K562 (cell line): ENCODE results near the gene PLEKHH3. TPM values are rescaled to one million over a fixed set of nuclear protein-coding genes. Genes with fewer than 3 reads are reported as not detected.
A peak's percentile ranks its signal among the peaks of the same experiment; 100 is the strongest.

Experiments
- CBX3 ChIP-seq, 2 experiments: IDR thresholded peaks; 1 replicate in 1 of 2; 2 replicates in 1 of 2; pipeline ENCODE4 v1.6.1; 2012; ENCODE audit warnings: inconsistent platforms in 2 of 2, low read length in 2 of 2, borderline replicate concordance in 1 of 2, control low read depth in 1 of 2
- CHCHD3 ChIP-seq: fragments of 250-450 bp; sonication (Bioruptor Pico); IDR thresholded peaks from 2 replicates; pipeline ENCODE4 v2.1.2; 2022; ENCODE audit warnings: mild to moderate bottlenecking
- CHD7 ChIP-seq: fragments of 200-600 bp; sonication (generic); IDR thresholded peaks from one replicate; pipeline ENCODE4 v1.6.1; 2012; ENCODE audit warnings: mild to moderate bottlenecking, low read depth, low read length, inconsistent platforms
- CREB3L1 ChIP-seq: fragments of 450-650 bp; IDR thresholded peaks from 2 replicates; pipeline ENCODE4 v1.6.1; 2014; ENCODE audit warnings: low read depth, mild to moderate bottlenecking, moderate library complexity, borderline replicate concordance
- HES1 ChIP-seq: fragments of 450-650 bp; IDR thresholded peaks from 2 replicates; pipeline ENCODE4 v1.6.1; 2016; ENCODE audit warnings: low read depth, mild to moderate bottlenecking, moderate library complexity
- MTA3 ChIP-seq: fragments of 450-650 bp; formaldehyde crosslinking; IDR thresholded peaks from 2 replicates; pipeline ENCODE4 v1.6.1; 2017; ENCODE audit warnings: mild to moderate bottlenecking, borderline replicate concordance
- MYC ChIP-seq, 2 experiments: fragments of 250-450 bp in 1 of 2; sonication (Bioruptor Pico) in 1 of 2; IDR thresholded peaks; 2 replicates each; pipeline versions ENCODE4 v1.5.1 to v1.6.1; 2012 to 2021; ENCODE audit warnings: low read depth in 2 of 2, borderline replicate concordance in 1 of 2, improper control_type of control experiment in 1 of 2, low read length in 1 of 2, mild to moderate bottlenecking in 1 of 2, moderate library complexity in 1 of 2
- POLR3A ChIP-seq: IDR thresholded peaks from 2 replicates; pipeline ENCODE4 v1.6.1; 2011; ENCODE audit warnings: borderline replicate concordance, mild to moderate bottlenecking, moderate library complexity; ENCODE audit not compliant: insufficient read length, insufficient read depth; ENCODE audit errors: extremely low read depth
- SMAD4 ChIP-seq: fragments of 250-450 bp; sonication (Bioruptor Pico); conservative IDR thresholded peaks from 2 replicates; pipeline ENCODE4 v1.8.0; 2021; ENCODE audit warnings: inconsistent platforms, mild to moderate bottlenecking, moderate library complexity
- TAL1 ChIP-seq: fragments of 450-650 bp; IDR thresholded peaks from 2 replicates; pipeline ENCODE4 v1.6.1; 2016; ENCODE audit warnings: mild to moderate bottlenecking
- ZBED1 ChIP-seq: IDR thresholded peaks from 2 replicates; pipeline ENCODE4 v1.6.1; 2014
- ZFPM2 ChIP-seq: fragments of 250-450 bp; sonication (Bioruptor Pico); IDR thresholded peaks from 2 replicates; pipeline ENCODE4 v1.5.1; 2022; ENCODE audit warnings: mild to moderate bottlenecking
- ZNF668 ChIP-seq: fragments of 250-450 bp; sonication (Bioruptor Pico); IDR thresholded peaks from 2 replicates; pipeline ENCODE4 v1.8.0; 2022; ENCODE audit warnings: mild to moderate bottlenecking, inconsistent platforms
- polyA plus RNA-seq, 8 experiments: library from polyadenylated mRNA; depleted of rRNA in 4 of 8; stranded (reverse) in 5 of 8; unstranded in 3 of 8; fragments of >200 nt; fragmentation: Nextera tagmentation in 2 of 8; fragmentation: Illumina TruSeq in 1 of 8; extraction: Ambion mirVana in 2 of 8; extraction: Trizol in 1 of 8; gene quantifications; 2 replicates each; pipeline versions ENCODE4 v1.2.1 to v1.2.3, GENCODE V29; 2011 to 2014; ENCODE audit warnings: inconsistent platforms in 1 of 8, missing spikeins in 1 of 8
- total RNA-seq, 7 experiments: library from RNA; depleted of rRNA in 6 of 7; stranded (reverse); fragments of >200 nt in 6 of 7; fragmentation: Illumina TruSeq in 2 of 7; extraction: Trizol in 2 of 7; gene quantifications; 2 replicates each; pipeline versions ENCODE4 v1.2.1 to v1.2.3, GENCODE V29; 2011 to 2021; ENCODE audit warnings: low replicate concordance in 1 of 7

PLEKHH3 gene
- total and polyA plus RNA-seq, 9 of the 15 experiments (the other 6 are each of a cell fraction or from before 2014, with no cell fraction given): 0.58 to 34.5 (median 5.0) TPM

- TF ChIP-seq CREB3L1: no peak
- TF ChIP-seq MYC (IDR thresholded peaks at IDR 0.05; ENCODE audit: low read depth, low read length): peak; percentile 81; the same call in 1 of the 2 replicates
- no peak for TF ChIP-seq MYC (CRISPR knock-in tag; IDR thresholded peaks at IDR 0.05; ENCODE audit: borderline replicate concordance, low read depth)
- TF ChIP-seq CBX3 (IDR thresholded peaks at IDR 0.05; ENCODE audit: borderline replicate concordance in 1 of 2, low read length in 2 of 2): no peak
- TF ChIP-seq CHCHD3 (CRISPR knock-in tag): no peak
- no peak; the same call in 1 of the 2 replicates for TF ChIP-seq SMAD4 (CRISPR knock-in tag)
- TF ChIP-seq CHD7: no peak
- TF ChIP-seq ZFPM2 (CRISPR knock-in tag): no peak
- TF ChIP-seq HES1: no peak
- no peak for TF ChIP-seq ZNF668 (CRISPR knock-in tag)
- TF ChIP-seq TAL1: no peak
- TF ChIP-seq ZBED1: no peak
- TF ChIP-seq MTA3: no peak
- no peak for TF ChIP-seq POLR3A
Observed at GRCh38 chr17:42677012-42677857, 441 bp upstream of the PLEKHH3 start (continued).
